DMS79 (cell line): Measurements from ENCODE around the gene TBL1X.
A peak's percentile ranks its signal among the peaks of the same experiment; 100 is the strongest.

Source experiments
- DNase-seq: peaks from one replicate; lab custom pipeline; 2025; lab: John Stamatoyannopoulos, UW

The TBL1X gene

DNA sequence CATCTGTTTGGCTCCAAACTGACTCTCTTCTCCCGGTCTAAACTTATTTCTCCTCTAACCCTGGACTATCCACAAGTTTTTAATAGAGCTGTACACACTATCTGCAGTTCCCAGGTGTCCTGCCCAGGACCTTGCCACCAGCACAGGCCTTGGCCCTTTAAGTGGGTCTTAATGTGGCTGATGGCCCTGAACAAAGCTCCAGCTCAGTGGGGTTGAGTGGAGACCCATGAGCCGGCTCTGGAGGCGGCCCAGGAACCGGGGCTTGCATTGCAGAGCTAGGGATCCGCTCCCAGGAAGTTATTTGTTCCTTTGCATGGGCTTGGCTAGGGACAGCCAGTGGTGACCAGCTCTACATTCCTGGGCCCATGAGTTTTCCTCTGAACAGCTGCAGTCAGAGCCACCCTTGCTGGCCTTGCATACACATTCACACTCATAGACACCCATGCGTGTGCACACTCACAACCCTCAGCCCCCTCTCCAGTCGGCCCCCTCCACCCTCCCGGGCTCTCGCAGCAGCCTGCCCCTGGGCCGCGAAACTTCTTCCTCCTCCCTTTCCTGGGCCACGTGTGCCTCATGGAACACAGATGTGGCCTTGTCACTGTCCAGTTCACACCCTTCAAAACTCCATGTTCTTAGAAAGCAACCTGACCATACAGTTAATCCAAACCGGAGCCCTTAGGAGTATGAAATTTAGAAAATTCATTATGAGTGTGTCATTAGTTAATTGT, 242.6 kb downstream of the TBL1X start:
- no peak for DNase-seq

GRCh38 chrX:9708086-9708485, 243.2 kb downstream of the TBL1X start:
- DNase-seq, result no peak

DNA sequence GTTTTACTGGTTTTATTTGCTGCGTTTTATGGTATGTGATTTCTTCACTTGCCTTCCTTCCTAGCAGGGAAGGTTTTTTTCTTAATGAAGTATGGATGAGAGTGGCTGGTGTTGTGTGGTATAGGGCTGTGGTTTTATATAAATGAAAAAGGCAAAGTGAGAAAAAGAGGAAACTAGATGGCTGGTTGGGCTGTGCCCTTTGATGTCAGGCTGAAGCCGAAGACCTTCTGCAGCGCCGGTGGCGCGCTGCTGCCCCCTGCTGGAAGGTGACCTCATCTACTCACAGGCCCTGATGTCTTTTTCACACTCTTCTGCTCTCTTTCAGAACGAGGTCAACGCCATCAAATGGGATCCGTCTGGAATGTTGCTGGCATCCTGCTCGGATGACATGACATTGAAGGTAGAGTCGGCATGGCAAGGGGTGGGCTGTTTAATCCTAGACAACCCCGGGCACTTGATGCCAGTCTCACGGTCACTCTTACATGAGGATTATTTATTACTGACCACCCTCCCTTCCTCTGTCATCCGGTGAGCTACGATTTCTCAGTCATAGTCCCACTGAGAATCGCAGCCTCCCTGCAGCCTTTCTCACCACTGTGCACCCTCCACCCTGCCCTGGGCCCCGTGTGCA, 244.2 kb downstream of the TBL1X start:
- DNase-seq, result peak; percentile 21

GRCh38 chrX:9710332-9710731, 245.5 kb downstream of the TBL1X start:
- DNase-seq, result no peak

DNA sequence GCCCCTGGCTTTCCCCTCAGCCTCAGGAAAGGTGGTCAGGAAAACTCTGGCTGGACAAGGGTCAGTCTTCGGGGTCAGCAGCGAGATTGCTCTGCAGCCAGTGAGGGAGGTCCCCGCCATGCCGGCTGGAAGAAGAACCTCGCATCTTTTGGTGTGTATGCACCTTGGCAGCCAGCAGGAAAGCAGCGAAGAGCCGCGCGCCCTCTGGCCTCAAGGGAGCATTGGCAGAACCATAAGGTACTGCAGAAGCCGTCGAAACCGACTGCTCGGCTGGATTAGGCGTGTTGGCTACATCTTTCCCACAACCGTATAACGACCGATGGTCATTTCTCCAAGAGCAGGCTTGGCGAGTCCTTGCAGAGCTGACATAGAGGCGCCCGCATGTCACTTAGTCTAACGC, 252.5 kb downstream of the TBL1X start:
- DNase-seq, result no peak

DNA sequence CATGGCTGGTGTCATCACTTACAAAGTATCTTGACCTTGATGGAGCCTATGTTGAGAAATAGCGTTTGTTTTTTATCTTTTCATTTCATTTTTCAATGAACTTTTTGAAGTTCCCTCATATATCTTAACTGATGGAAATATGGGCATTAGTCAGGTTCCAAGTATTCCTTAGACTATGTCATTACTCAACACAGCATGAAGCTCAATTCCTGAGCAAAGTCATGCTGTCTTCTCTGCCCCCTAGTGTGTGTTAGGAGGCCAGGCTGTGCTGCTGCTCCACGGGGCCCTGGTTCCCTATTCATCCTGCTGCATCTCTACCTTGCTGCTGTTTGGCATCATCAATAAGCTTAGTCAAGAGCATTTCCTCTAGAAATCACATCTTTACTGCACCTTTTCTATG, 259.9 kb downstream of the TBL1X start:
- no peak for DNase-seq

- no peak for DNase-seq
Measured at GRCh38 chrX:9728261-9728660, 263.4 kb downstream of the TBL1X start.

DNA sequence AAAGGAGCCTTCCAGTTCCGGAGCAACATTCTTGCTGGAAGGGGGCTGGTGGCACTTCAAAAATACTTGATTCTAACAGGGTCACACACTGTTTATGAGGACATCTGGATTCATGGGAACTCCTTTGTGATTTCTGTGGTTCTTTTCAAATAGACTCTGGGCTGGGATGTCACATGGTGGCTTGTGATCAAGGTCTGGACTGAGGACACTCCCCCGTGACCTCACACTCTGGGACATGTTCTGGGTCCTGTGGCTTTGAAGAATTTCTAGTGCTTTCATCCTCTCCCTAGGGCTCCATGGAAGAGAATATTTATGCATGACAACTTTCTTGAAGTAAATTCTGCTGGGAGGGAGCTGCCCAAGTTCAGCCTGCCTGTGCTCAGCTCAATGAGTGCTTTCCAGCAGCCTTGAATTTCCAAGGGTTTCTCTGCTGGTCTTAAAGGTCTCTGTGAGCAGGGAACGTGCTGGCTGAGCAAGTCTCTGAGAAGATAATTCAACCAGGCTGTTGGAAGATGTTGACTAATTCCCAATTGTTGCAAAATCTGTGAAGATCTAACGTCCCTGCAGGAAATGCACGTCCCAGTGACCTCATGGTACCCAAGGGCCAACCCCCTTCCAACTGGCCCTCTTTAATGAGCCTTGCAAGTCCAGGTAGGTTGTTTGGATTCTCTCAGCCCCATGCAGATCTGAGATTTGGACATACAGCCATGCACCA, 264.5 kb downstream of the TBL1X start:
- DNase-seq, result no peak

- no peak for DNase-seq
Measured at GRCh38 chrX:9730078-9730477, 265.2 kb downstream of the TBL1X start.

DNA sequence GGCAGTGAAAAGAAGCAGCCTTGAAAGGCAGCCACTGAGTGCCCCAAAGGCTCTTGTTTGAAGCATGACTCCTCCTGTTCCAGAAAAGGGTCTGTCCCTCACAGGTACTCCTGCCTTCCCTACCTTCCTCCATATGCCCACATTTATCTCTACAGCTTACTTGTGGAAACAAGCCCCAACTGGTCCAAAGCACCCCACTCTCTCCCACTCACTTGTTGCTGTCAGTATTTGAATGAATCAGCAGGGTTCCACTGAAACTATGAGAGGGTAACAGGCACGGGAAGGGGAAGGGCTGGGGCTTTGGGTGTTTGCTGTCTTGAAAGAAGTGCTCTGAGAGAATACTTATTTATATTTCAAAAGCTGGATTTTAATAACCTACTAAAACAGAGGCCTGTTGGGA, 265.9 kb downstream of the TBL1X start:
- DNase-seq, result no peak

DNA sequence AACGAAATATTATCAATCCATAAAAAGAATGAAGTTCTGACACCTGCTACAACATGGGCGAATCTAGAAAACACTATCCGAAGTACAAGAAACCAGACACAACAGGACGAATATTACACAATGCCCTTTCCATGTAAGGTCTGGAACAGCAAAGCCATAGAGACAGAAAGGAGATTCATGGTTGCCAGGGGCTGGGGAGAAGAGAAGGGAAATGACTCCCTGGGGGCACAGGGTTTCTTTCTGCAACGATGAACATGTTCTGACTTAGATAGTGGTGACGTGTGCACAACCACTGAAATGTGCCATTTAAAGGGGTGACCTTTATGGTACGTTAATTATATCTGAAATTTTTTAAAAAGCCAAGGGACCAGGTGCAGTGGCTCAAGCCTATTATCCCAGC, 272.5 kb downstream of the TBL1X start:
- DNase-seq, result no peak

GRCh38 chrX:9738151-9738550, 273.3 kb downstream of the TBL1X start:
- DNase-seq, result no peak

GRCh38 chrX:9739130-9739529, 274.3 kb downstream of the TBL1X start:
- no peak for DNase-seq

GRCh38 chrX:9745417-9746115, 280.7 kb downstream of the TBL1X start:
- no peak for DNase-seq

DNA sequence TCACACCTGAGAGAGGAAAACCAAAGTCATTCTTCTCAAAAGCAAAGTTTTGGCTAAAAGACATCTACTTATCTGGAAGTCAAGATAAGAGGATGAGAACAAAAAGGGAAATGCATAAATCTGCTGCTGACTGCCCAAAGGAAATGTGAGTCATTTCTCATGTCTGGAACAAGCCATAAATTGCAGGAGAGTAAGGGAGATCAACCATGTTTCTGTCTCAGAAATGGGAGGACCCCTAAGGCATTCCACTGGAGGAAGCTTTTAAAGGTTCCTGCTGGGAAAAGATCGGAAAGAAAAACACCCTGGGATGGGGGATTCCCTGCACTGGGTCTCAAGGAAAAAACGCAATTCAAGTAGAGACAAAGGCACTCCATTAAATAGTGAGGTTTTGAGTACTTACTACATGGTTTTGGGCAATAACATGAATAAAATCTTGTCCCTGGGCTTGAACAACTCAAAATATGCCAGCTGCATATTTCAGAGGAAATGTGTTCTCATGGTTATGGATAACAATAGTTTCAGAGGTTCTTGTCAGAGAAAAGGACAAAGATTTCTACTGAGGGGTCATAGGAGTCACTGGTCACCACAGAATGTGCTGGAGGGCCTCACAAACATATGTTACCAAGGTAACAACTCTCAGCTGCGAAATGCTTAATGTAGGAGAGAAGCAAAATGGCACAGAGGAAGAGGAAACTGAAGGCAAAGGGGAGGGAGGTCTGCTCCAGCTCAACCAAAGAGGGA, 281.5 kb downstream of the TBL1X start:
- no peak for DNase-seq

- DNase-seq, result no peak
Measured at GRCh38 chrX:9747644-9748043, 282.8 kb downstream of the TBL1X start.

DNA sequence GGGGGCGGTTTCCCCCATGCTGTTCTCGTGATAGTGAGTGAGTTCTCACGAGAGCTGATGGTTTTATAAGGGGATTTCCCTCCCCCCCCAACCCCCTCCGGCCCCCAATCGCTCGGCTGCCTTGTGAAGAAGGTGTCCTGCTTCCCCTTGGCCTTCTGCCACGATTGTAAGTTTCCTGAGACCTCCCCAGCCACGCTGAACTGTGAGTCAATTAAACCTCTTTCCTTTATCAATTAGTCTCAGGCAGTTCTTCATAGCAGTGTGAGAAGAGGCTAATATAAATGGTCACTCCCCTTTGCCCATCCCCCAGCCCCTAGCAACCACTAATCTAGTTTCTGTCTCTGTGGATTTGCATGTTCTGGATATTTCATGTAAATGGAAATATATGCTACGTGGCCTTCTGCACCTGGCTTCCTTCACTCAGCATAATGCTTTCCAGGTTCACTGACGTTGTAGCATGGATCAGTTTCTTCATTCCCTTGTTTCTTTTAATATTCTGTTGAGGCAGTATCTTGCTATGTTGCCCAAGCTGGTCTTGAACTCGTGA, 284.4 kb downstream of the TBL1X start:
- no peak for DNase-seq

DNA sequence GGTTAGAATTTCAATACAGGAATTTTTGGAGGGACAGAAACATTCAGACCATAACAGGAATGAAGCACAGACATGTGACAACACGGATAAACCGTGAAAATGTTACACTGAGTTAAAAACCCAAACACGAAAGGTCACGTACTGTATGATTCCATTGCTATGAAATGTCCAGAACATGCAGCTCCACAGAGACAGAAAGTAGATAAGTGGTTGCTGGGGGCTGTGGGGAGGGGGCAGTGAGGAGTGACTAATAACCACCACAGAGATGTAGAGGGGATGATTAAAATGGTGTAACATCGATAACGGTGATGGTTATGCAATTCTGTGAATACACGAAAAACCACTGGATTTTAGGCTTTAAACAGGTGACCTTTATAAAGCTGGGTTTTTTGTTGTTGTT, 292.5 kb downstream of the TBL1X start:
- no peak for DNase-seq

GRCh38 chrX:9758021-9758638, 293.3 kb downstream of the TBL1X start:
- no peak for DNase-seq

- peak; percentile 24 for DNase-seq
Measured at GRCh38 chrX:9759337-9759736, 294.5 kb downstream of the TBL1X start.

GRCh38 chrX:9765072-9765736, 300.3 kb downstream of the TBL1X start:
- DNase-seq, result no peak
